Central memory CD4-positive, alpha-beta T cell (primary cell): ENCODE measurements around the gene LYST.
A peak's percentile ranks its signal among the peaks of the same experiment; 100 is the strongest.
"Not testable (repeated sequence)": the region's sequence is repeated elsewhere in the genome, so short reads cannot be mapped to it uniquely, and the experiment has no call there.

Source experiments
- DNase-seq: peaks from one replicate; pipeline ENCODE4 v3.0.0; 2022

LYST gene

GRCh38 chr1:235809688-235810397 is 56.9 kb downstream of the LYST start:
- no peak for DNase-seq

- no peak for DNase-seq
Measured at GRCh38 chr1:235808223-235808622, 58.5 kb downstream of the LYST start.

GRCh38 chr1:235806123-235806522 is 60.6 kb downstream of the LYST start:
- no peak for DNase-seq

GRCh38 chr1:235802573-235803346 is 63.9 kb downstream of the LYST start:
- DNase-seq: no peak

GRCh38 chr1:235799264-235799663 is 67.4 kb downstream of the LYST start:
- no peak for DNase-seq

- DNase-seq: no peak
Measured at GRCh38 chr1:235791532-235792060, 75.1 kb downstream of the LYST start.

GRCh38 chr1:235790123-235790522 is 76.6 kb downstream of the LYST start:
- DNase-seq: no peak

GRCh38 chr1:235786227-235786898 is 80.3 kb downstream of the LYST start:
- not testable (repeated sequence) for DNase-seq

GRCh38 chr1:235784950-235785349 is 81.8 kb downstream of the LYST start:
- no peak for DNase-seq

- DNase-seq: peak; percentile 9
Measured at GRCh38 chr1:235783148-235783776, 83.4 kb downstream of the LYST start.

GRCh38 chr1:235782601-235783000 is 84.1 kb downstream of the LYST start:
- DNase-seq: no peak

- DNase-seq: no peak
Measured at GRCh38 chr1:235781807-235782206, 84.9 kb downstream of the LYST start.

GRCh38 chr1:235779770-235780169 is 86.9 kb downstream of the LYST start:
- DNase-seq: no peak

- no peak for DNase-seq
Measured at GRCh38 chr1:235776396-235776795, 90.3 kb downstream of the LYST start.

- no peak for DNase-seq
Measured at GRCh38 chr1:235775246-235775860, 91.4 kb downstream of the LYST start.

GRCh38 chr1:235767795-235768194 is 98.9 kb downstream of the LYST start:
- DNase-seq: no peak

GRCh38 chr1:235766794-235767285 is 99.9 kb downstream of the LYST start:
- no peak for DNase-seq

GRCh38 chr1:235763962-235764361 is 102.7 kb downstream of the LYST start:
- no peak for DNase-seq

GRCh38 chr1:235759336-235759735 is 107.4 kb downstream of the LYST start:
- no peak for DNase-seq

- DNase-seq: no peak
Measured at GRCh38 chr1:235758931-235759330, 107.8 kb downstream of the LYST start.

- DNase-seq: no peak
Measured at GRCh38 chr1:235757587-235758096, 109.1 kb downstream of the LYST start.

- DNase-seq: not testable (repeated sequence)
Measured at GRCh38 chr1:235754186-235754585, 112.5 kb downstream of the LYST start.
